Urinary bladder (tissue), 4 donors: ENCODE results near the gene ZBTB5. TPM values are rescaled to one million over a fixed set of nuclear protein-coding genes. Genes with fewer than 3 reads are reported as not detected.
"Not testable (repeated sequence)": the region's sequence is repeated elsewhere in the genome, so short reads cannot be mapped to it uniquely, and the experiment has no call there.

Source experiments
- DNase-seq: peaks from one replicate; pipeline ENCODE4 v3.0.0-alpha.2; 2015; ENCODE audit errors: extremely low spot score
- H3K27ac ChIP-seq: one replicate; pipeline ENCODE4 v1.5.1; 2013; ENCODE audit warnings: low read depth, mild to moderate bottlenecking, moderate library complexity
- H3K36me3 ChIP-seq: one replicate; pipeline ENCODE4 v1.6.1; 2013; ENCODE audit warnings: mild to moderate bottlenecking, moderate library complexity; ENCODE audit not compliant: insufficient read depth
- H3K4me1 ChIP-seq: one replicate; pipeline ENCODE4 v1.6.1; 2013; ENCODE audit warnings: mild to moderate bottlenecking, moderate library complexity; ENCODE audit not compliant: insufficient read depth
- H3K4me3 ChIP-seq: one replicate; pipeline ENCODE4 v1.5.1; 2013; ENCODE audit warnings: low read depth, low read length
- WGBS: extraction: QIAGEN DNeasy Blood & Tissue Kit; methylation state at CpG from one replicate; pipeline ENCODE4 v1.1.7; 2013; 5-methylcytosine and 5-hydroxymethylcytosine counted together
- polyA plus RNA-seq: library from polyadenylated mRNA; stranded (reverse); fragments of 200-250 nt; gene quantifications from one replicate; pipeline ENCODE4 v1.2.3, GENCODE V29; 2013
- total RNA-seq: library from RNA; depleted of rRNA; stranded (reverse); fragments of >200 nt; gene quantifications from one replicate; pipeline ENCODE4 v1.2.3, GENCODE V29; 2014
- donor health status: healthy with polysubstance abuse.
- donor health status: healthy.

The ZBTB5 gene, protein sequence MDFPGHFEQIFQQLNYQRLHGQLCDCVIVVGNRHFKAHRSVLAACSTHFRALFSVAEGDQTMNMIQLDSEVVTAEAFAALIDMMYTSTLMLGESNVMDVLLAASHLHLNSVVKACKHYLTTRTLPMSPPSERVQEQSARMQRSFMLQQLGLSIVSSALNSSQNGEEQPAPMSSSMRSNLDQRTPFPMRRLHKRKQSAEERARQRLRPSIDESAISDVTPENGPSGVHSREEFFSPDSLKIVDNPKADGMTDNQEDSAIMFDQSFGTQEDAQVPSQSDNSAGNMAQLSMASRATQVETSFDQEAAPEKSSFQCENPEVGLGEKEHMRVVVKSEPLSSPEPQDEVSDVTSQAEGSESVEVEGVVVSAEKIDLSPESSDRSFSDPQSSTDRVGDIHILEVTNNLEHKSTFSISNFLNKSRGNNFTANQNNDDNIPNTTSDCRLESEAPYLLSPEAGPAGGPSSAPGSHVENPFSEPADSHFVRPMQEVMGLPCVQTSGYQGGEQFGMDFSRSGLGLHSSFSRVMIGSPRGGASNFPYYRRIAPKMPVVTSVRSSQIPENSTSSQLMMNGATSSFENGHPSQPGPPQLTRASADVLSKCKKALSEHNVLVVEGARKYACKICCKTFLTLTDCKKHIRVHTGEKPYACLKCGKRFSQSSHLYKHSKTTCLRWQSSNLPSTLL
- total RNA-seq (14.2 TPM), polyA plus RNA-seq (8.1 TPM)

DNA sequence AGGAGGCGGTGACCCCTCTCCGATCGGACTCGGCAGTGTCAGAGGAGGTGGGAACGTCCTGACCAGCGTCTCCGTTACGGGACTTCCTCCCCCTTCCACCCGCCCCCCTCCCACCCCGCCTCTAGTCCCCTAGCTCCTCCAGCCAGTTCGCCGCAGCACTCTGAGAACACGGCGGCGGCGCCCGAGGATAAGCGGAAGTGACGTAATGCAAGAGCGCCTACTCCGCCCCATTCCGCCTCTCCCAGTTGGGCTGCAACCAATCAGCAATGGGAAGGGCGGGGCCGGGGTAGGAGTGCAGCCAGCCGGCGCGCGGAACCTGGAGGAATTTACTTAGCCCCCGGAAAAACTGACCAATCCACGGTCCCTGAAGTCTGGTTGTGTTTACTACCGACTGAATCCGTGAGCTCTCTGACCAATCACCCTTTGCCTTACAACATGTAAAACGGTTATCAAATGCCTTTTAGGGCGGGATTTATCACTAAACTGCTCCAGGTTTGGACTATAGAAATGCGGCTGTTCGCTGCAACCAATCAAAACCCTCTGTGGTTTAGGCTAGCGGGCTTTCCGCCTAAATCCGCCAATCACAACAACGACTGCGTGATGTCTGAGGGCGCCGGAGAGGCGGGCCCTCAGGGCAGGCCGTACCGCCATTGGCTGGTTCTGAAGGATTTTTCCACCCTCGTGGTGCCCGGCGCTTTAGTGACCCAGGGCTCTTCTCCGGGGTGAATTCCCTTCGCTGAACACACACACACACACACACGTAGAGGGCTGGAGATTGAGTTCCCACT, at the start of gene ZBTB5:
Gene ZBTB5 (minus strand): TSS at position 202 of the 788 bp plus-strand sequence. CDS start 22,899 bp downstream, outside the sequence.
- Histone ChIP-seq H3K4me3 (peak within 1 kb of the TSS; percentile 71), H3K36me3 (no peaks in the 10 kb centered on the region), H3K4me1 (no peaks in the 10 kb centered on the region), H3K27ac (peak within 1 kb of the TSS; percentile 97)
- whole genome bisulfite sequencing, result under 1% methylated on average over 52 of the region's 52 CpGs
- DNase-seq, result peak; percentile 99

DNA sequence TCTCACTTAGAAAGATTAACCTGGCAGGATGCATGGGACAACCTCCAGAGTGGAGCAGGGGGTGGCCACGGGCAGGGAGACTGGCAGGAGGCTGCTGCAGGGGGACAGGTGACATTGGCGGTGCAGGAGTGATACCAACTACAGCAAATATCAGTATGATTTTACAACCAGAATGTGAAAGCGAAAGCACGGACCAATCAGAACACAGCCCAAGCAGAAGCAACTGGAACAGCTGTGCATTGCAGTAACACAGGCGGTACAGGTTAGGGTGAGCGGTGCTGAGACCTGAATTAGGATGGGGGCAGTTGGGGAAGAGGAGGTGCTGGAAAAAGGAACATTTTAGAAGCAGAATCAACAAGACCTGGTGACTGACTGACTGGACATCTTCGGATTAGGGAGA, 49.7 kb upstream of the ZBTB5 start:
- Histone ChIP-seq H3K4me1 (no peaks in the 10 kb centered on the region), H3K4me3 (no peak overlapping the region), H3K27ac (no peak overlapping the region), H3K36me3 (peaks cover 2% of the 10 kb centered on the region)
- WGBS, result 96% methylated on average over 7 of the region's 7 CpGs
- no peak for DNase-seq

DNA sequence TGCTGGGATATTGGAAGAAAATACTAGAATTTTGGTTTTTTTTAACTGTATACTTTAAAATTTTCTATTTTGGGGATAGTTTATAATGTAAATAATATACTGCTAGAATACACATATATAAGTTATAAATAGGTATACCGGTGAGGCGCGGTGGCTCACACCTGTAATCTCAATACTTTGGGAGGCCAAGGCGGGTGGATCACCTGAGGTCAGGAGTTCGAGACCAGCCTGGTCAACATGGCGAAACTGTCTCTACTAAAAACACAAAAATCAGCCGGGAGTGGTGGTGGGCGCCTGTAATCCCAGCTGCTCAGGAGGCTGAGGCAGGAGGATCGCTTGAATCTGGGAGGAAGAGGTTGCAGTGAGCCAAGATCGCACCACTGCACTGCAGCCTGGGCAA, 49.2 kb upstream of the ZBTB5 start:
- DNase-seq, H3K27ac ChIP-seq, H3K36me3 ChIP-seq, H3K4me1 ChIP-seq, H3K4me3 ChIP-seq: not testable (repeated sequence)
- 97% methylated on average over 10 of the region's 10 CpGs for WGBS

DNA sequence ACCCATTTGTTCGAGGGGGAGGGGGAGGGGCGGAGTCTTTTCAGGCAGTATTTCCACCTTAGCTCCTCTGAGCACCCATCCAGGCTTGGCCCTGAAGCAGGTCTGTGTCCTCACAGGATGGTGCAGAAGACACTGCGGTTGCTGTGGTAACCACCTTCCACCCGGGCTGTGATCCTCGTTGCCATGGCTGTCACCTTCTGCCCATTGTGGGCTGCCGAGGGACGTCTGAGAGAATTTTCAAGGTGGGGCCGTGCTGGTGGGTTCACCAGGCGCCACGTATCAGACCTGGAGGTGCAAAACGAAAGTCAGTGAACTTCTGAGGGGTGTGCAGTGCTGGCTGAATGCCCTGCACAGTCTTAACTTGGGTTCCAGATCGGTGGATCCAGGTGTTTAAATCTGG, 47.2 kb upstream of the ZBTB5 start:
- DNase-seq, result no peak
- Histone ChIP-seq H3K4me3 (no peak overlapping the region), H3K4me1 (no peaks in the 10 kb centered on the region), H3K36me3 (peaks cover 4% of the 10 kb centered on the region), H3K27ac (no peak overlapping the region)
- 86% methylated on average over 12 of the region's 12 CpGs for WGBS

DNA sequence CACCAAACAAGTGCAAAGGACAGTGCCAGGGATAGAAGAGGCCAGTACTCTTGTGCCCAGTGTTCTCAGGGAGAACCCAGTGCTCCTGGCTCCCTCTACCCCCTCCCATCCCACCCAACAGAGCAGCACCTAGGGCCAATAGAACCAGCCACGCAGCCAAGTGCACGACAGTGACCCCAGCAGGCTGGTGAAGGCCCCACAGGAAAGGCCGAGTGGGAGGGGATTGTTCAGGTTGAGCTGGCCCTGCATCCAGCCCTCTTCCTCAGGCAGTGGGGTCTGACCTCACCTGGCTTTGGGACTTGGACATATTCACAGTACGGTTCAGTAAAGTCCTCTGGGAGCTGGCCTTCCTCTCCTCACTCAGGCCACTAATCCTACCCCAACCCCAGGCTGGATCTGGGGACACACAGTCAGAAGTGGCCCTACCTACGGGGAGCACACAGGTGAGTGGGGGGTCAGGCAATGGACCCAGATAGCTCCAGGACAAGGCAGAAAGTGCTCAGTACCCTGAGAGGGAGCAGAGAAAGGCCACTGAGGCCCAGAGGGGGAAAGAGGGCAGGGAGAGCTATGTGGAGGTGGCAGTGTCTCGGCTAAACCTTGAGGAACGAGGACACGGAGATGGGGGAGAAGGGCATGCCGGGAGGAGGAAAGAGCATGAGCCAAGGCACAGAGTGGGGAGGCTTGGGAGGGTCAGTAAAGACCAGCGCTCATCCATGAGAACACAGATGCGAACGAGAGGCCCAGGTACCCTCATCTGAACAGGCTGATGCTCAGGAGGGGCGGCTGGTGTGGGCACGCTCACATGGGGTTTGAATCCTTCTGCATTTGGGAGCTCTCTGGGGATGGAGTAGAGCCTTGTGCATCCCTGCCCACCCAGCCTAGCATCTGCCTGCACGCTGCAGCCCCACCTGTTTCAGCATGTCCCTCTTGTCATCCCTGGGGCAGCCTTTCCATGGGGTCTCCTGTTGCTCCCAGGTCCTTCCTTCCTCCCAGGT, 46.1 kb upstream of the ZBTB5 start:
- Histone ChIP-seq H3K4me3 (no peak overlapping the region), H3K4me1 (no peaks in the 10 kb centered on the region), H3K36me3 (peaks cover 4% of the 10 kb centered on the region), H3K27ac (no peak overlapping the region)
- WGBS, result 83% methylated on average over 15 of the region's 15 CpGs
- DNase-seq, result no peak

DNA sequence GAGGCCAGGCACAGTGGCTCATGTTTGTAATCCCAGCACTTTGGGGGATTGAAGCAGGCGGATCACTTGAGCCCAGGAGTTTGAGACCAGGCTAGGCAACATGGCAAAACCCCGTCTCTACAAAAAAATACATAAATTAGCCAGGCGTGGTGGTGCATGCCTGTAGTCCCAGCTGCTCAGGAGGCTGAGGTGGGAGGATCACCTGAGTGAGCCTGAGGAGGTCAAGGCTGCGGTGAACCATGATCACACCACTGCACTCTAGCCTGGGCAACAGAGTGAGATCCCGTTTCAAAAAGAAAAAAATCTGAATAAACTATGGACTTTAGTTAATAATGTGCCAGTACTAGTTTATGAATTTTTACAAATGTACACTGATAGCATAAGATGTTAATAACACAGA, 44.8 kb upstream of the ZBTB5 start:
- H3K27ac ChIP-seq, DNase-seq, H3K36me3 ChIP-seq, H3K4me1 ChIP-seq, H3K4me3 ChIP-seq: not testable (repeated sequence)
- 92% methylated on average over 5 of the region's 5 CpGs for WGBS

DNA sequence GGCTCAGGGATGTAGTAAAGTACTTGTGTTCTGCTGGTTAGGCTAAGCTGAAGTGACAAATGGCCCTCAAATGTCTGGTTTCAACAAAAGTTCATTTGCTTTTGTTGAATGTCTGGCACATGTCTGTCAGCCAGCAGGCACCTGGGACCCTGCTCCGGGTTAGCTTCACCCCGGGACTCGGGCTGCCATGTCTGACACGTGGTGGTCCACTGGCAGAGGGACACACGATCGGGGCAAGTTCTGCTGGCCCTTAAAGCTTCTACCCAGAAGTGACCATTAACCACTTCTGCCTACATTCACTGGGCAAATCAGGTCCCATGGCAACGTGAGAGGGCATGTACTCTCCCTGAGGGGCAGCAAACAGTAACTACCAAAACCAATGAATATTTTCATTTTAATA, 44.3 kb upstream of the ZBTB5 start:
- WGBS, result 90% methylated on average over 7 of the region's 7 CpGs
- Histone ChIP-seq H3K36me3 (peaks cover 2% of the 10 kb centered on the region), H3K27ac (no peak overlapping the region), H3K4me1 (no peaks in the 10 kb centered on the region), H3K4me3 (no peak overlapping the region)
- DNase-seq, result no peak

DNA sequence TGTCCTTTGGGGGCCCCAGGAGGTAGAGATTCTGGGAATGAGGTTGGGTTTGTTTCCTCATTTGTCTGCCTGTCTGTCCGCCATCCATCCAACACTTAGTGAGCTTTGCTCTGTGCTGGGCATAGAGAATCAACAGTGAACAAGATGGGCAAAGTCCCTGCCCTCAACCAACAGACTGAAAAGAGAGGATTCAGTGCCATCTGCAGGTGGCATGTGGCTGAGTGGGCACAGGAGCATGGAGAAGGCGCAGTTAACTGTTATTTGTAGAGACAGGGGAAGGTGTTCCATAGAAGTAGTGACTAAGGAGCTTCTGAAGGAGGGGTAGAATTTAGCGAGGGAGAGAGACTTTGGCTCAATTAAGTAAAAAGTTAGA, 43.6 kb upstream of the ZBTB5 start:
- no peak overlapping the region for H3K4me3 ChIP-seq
- DNase-seq, result no peak
- no peaks in the 10 kb centered on the region for H3K4me1 ChIP-seq
- H3K36me3 ChIP-seq, result peaks cover 2% of the 10 kb centered on the region
- no peak overlapping the region for H3K27ac ChIP-seq
- 93% methylated on average over 3 of the region's 3 CpGs for WGBS

DNA sequence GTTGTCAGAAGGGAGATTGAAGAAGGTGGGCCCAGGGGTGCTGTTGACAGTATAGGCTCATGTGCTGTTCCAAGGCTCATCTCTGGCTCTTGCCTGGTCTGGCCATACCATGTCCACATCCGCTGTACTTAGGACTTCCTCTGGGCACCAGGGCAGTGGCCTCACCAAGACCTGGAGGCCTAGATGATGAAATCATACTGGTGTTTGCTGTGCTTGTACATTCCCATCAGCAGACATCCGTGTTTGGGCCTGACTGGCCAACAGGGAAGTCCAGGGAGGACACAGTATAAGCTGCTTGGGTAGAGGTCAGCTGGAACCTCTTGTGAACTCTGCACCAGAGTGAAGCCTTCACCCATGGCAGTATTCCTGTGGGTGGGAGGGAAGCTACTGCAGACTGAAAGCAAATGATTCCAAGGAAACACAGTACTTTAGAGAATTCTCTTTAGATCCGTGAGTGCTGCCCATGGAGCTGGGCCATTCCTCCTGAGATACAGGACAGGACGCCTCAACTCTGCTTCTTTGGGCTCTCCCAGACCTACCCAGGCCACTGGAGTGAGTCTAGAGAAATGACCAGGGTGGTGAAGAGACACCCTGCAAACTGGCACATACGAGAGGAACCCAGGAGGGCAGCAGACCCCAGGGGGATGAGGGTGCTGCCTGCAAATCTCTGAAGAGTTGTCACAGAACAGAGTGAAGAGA, 43.0 kb upstream of the ZBTB5 start:
- DNase-seq, result no peak
- Histone ChIP-seq H3K27ac (no peak overlapping the region), H3K4me1 (no peaks in the 10 kb centered on the region), H3K36me3 (peaks cover 2% of the 10 kb centered on the region), H3K4me3 (no peak overlapping the region)
- 91% methylated on average over 5 of the region's 5 CpGs for WGBS

DNA sequence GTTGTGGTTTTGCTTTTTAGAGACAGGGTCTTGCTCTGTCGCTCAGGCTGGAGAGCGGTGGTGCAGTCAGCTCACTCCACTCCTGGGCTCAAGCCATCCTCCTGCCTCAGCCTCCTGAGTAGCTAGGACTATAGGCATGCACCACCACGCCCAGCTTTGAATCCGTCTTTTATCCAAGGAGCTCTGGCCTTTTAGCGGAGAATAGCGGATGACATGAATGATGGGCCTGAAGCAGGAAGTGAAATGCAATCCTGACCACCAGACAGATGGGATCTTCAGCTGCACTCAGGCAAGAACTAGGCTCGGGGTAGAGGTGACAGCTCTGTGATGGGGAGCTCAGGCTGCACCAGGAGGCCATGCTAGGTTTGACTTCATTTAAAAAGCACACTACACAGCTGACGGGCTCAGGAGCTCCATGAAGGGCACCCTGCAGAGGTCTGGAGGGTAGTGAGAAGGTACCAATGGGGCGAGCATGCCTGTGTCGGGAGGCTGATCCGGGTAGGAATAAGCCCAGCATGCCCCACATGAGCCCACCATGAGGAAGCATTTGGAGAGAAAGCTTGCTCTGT, 42.4 kb upstream of the ZBTB5 start:
- H3K36me3 ChIP-seq, result peaks cover 2% of the 10 kb centered on the region
- WGBS, result 94% methylated on average over 11 of the region's 11 CpGs
- H3K4me3 ChIP-seq, result no peak overlapping the region
- no peak overlapping the region for H3K27ac ChIP-seq
- no peaks in the 10 kb centered on the region for H3K4me1 ChIP-seq
- DNase-seq, result no peak

DNA sequence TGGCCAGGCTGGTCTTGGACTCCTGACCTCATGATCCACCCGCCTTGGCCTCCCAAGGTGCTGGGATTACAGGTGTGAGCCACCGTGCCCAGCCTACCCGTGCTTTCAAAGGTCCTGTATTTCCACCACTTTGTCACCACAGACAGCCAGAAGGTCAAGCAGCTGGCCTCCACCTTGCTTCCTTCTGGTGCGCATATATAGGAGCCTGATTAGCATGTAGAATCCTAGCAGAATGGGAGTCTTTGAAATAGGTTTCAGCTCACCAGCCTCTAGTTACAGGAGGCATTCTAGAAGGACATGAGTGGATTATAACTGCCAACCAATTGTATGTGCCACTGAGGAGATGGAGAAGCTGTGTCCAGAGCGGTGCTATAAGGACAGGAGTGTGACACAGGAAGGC, 39.4 kb upstream of the ZBTB5 start:
- H3K4me1 ChIP-seq, result no peaks in the 10 kb centered on the region
- no peak overlapping the region for H3K27ac ChIP-seq
- H3K36me3 ChIP-seq, result peaks cover 2% of the 10 kb centered on the region
- no peak overlapping the region for H3K4me3 ChIP-seq
- 94% methylated on average over 5 of the region's 5 CpGs for WGBS
- DNase-seq, result no peak

DNA sequence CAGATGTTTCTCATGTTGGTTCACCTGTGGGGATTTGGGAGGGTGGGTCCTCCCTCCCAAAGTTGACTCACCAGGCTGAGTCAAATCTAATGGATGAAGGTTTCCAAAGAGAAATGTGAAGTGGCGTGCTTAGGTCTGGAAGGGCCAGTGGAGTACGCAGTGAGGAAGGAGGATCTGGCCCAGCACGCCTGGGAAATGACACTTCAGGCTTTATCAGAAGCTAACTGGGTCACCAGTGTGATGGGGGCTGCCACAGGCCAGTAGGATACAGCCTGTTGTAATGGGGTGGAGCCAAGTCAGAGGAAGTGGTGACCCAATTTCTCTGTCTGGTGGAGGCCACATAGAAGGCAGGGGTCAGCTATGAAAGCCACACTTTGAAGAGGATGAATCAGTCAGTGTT, 38.5 kb upstream of the ZBTB5 start:
- WGBS, result 94% methylated on average over 3 of the region's 3 CpGs
- DNase-seq, result no peak
- no peak overlapping the region for H3K4me3 ChIP-seq
- H3K4me1 ChIP-seq, result no peaks in the 10 kb centered on the region
- peaks cover 2% of the 10 kb centered on the region for H3K36me3 ChIP-seq
- H3K27ac ChIP-seq, result no peak overlapping the region
